ENCODE results near the gene B4GALT2. TPM values are rescaled to one million over a fixed set of nuclear protein-coding genes. Genes with fewer than 3 reads are reported as not detected.

Gene B4GALT2
- total and polyA plus RNA-seq, 2 donors (not counting 1 experiment from before 2014, with no cell fraction given) = 4.6 to 6.5 TPM

- Histone ChIP-seq H3K9ac (ENCODE audit: low read length) (no peak overlapping the region), H3K27me3 (replicated peaks in 1 of 4; ENCODE audit: control extremely low read depth in 1 of 4, control insufficient read depth in 3 of 4, insufficient read depth in 4 of 4, low read length in 3 of 4) (no peaks in the 10 kb centered on the region), H3K4me3 (ENCODE audit: control extremely low read depth in 1 of 5, extremely low read depth in 1 of 5, insufficient read depth in 1 of 5, low read depth in 2 of 5, low read length in 4 of 5) (no peak overlapping the region), H4K20me1 (ENCODE audit: control insufficient read depth, insufficient read depth, low read length, poor library complexity, severe bottlenecking) (no peaks in the 10 kb centered on the region), H3K36me3 (replicated peaks in 1 of 2; ENCODE audit: control extremely low read depth in 1 of 2, control insufficient read depth in 1 of 2, extremely low read depth in 1 of 2, insufficient read depth in 2 of 2, low read length in 1 of 2) (no peaks in the 10 kb centered on the region), H3K4me2 (replicated peaks; ENCODE audit: low read depth, low read length, poor library complexity, severe bottlenecking) (no peak overlapping the region), H3K27ac (ENCODE audit: low read length in 2 of 2) (no peak overlapping the region), H2AFZ (ENCODE audit: insufficient read depth, low read depth, low read length, poor library complexity, severe bottlenecking) (no peak overlapping the region), H3K4me1 (ENCODE audit: control insufficient read depth in 2 of 2, insufficient read depth in 2 of 2, low read length in 2 of 2) (no peaks in the 10 kb centered on the region), H3K9me3 (ENCODE audit: control extremely low read depth in 1 of 3, control insufficient read depth in 2 of 3, insufficient read depth in 1 of 3, low read length in 2 of 3) (no peaks in the 10 kb centered on the region), H3K79me2 (ENCODE audit: control insufficient read depth, insufficient read depth, low read length) (no peaks in the 10 kb centered on the region)
- TF ChIP-seq CTCF (IDR thresholded peaks at IDR 0.05) = no peak
- ATAC-seq (ENCODE audit: low read depth) = no peak
- ChIA-PET CTCF (interaction anchor here (2.5 to 3.6 kb wide), 3 partner anchors 10 to 21 kb away, joined by 8 to 21 read pairs (median 21); partner anchors contain the start of gene SLC6A9), POLR2A (no interaction called here)
- Mint-ChIP-seq H3K4me1 (no peaks in the 10 kb centered on the region), H3K27ac (no peak overlapping the region), H3K4me3 (no peak overlapping the region), H3K27me3 (peaks cover 9% of the 10 kb centered on the region), H3K9me3 (ENCODE audit: insufficient read depth) (no peaks in the 10 kb centered on the region)
- DNase-seq = no peak
- intact Hi-C loops (cut with micrococcal nuclease) = no loop called here
- WGBS (ENCODE audit: insufficient coverage) = 100% methylated on average over 1 of the region's 3 CpGs
Observed at GRCh38 chr1:44015206-44015605, 36.2 kb downstream of the B4GALT2 start.

- Histone ChIP-seq H2AFZ (ENCODE audit: insufficient read depth, low read depth, low read length, poor library complexity, severe bottlenecking) (no peak overlapping the region), H3K79me2 (ENCODE audit: control insufficient read depth, insufficient read depth, low read length) (no peaks in the 10 kb centered on the region), H3K36me3 (replicated peaks in 1 of 2; ENCODE audit: control extremely low read depth in 1 of 2, control insufficient read depth in 1 of 2, extremely low read depth in 1 of 2, insufficient read depth in 2 of 2, low read length in 1 of 2) (no peaks in the 10 kb centered on the region), H3K4me3 (ENCODE audit: control extremely low read depth in 1 of 5, extremely low read depth in 1 of 5, insufficient read depth in 1 of 5, low read depth in 2 of 5, low read length in 4 of 5) (no peak overlapping the region), H3K9me3 (ENCODE audit: control extremely low read depth in 1 of 3, control insufficient read depth in 2 of 3, insufficient read depth in 1 of 3, low read length in 2 of 3) (no peaks in the 10 kb centered on the region), H3K4me1 (ENCODE audit: control insufficient read depth in 2 of 2, insufficient read depth in 2 of 2, low read length in 2 of 2) (no peaks in the 10 kb centered on the region), H3K27me3 (replicated peaks in 1 of 4; ENCODE audit: control extremely low read depth in 1 of 4, control insufficient read depth in 3 of 4, insufficient read depth in 4 of 4, low read length in 3 of 4) (no peaks in the 10 kb centered on the region), H4K20me1 (ENCODE audit: control insufficient read depth, insufficient read depth, low read length, poor library complexity, severe bottlenecking) (no peaks in the 10 kb centered on the region), H3K4me2 (replicated peaks; ENCODE audit: low read depth, low read length, poor library complexity, severe bottlenecking) (no peak overlapping the region), H3K27ac (ENCODE audit: low read length in 2 of 2) (no peak overlapping the region), H3K9ac (ENCODE audit: low read length) (no peak overlapping the region)
- intact Hi-C loops (cut with micrococcal nuclease) = no loop called here
- WGBS (ENCODE audit: insufficient coverage) = 94% methylated on average over 20 of the region's 20 CpGs
- no peak for TF ChIP-seq CTCF (IDR thresholded peaks at IDR 0.05)
- no peak for TF ChIP-seq EZH2 (IDR thresholded peaks at IDR 0.05; ENCODE audit: borderline replicate concordance, insufficient read depth, low read depth, low read length, poor library complexity, severe bottlenecking)
- ChIA-PET CTCF (interaction anchor here (0.8 to 3.6 kb wide), 4 partner anchors 10 to 25 kb away, joined by 3 to 21 read pairs (median 12); partner anchors contain the start of gene CCDC24), POLR2A (no interaction called here)
- H3K9me3 Mint-ChIP-seq (ENCODE audit: insufficient read depth) = no peaks in the 10 kb centered on the region
- no peak overlapping the region for H3K4me3 Mint-ChIP-seq
- DNase-seq (no peak), ATAC-seq (ENCODE audit: low read depth) (no peak)
- no peaks in the 10 kb centered on the region for H3K4me1 Mint-ChIP-seq
- H3K27me3 Mint-ChIP-seq = peaks cover 9% of the 10 kb centered on the region
- H3K27ac Mint-ChIP-seq = no peak overlapping the region
Observed at GRCh38 chr1:44016041-44016889, 37.3 kb downstream of the B4GALT2 start.
